HUES6 (cell line): Measurements from ENCODE around the gene GTF3C1.
"Not testable (repeated sequence)": the region's sequence is repeated elsewhere in the genome, so short reads cannot be mapped to it uniquely, and the experiment has no call there.

Source experiments
- H3K27ac ChIP-seq: 2 replicates; pipeline ENCODE4 v1.7.0; 2013; ENCODE audit warnings: low read depth, mild to moderate bottlenecking, low read length, inconsistent platforms
- H3K27me3 ChIP-seq: 2 replicates; pipeline ENCODE4 v1.6.1; 2013; ENCODE audit warnings: low read length; ENCODE audit not compliant: control insufficient read depth, insufficient read depth
- H3K36me3 ChIP-seq: 2 replicates; pipeline ENCODE4 v1.6.1; 2013; ENCODE audit warnings: low read length; ENCODE audit not compliant: control insufficient read depth, insufficient read depth
- H3K4me1 ChIP-seq: 2 replicates; pipeline ENCODE4 v1.6.1; 2013; ENCODE audit warnings: low read length; ENCODE audit not compliant: control insufficient read depth, insufficient read depth
- H3K4me3 ChIP-seq: 2 replicates; pipeline ENCODE4 v1.5.1; 2013; ENCODE audit warnings: low read depth, low read length
- H3K9ac ChIP-seq: one replicate; pipeline ENCODE4 v1.6.1; 2013; ENCODE audit warnings: mild to moderate bottlenecking, low read length
- H3K9me3 ChIP-seq: 2 replicates; pipeline ENCODE4 v1.6.1; 2013; ENCODE audit warnings: low read depth, low read length; ENCODE audit not compliant: control insufficient read depth, insufficient read depth

Gene GTF3C1

DNA sequence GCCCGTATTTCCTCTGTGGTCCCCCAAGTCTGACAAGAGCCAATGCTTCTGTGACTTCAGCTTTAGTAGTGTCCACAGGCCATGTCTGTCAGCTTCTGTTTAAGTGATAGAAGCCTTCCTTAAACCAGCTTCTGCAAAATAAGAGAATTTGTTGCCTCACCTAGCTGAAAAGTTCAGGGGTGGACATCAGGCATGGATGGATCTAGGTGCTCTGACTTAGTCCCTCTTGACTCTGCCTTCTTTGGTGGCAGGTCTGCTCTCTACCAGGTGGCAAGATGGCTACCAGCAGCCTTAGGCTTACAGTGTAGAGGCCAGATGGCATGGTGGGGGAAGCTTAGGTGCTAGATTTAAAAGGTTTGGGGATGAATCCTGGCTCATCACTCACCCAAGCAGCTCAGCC lies 33.9 kb upstream of the GTF3C1 start:
- Histone ChIP-seq H3K4me1 (peaks cover 12% of the 10 kb centered on the region; the same call in 1 of the 2 replicates), H3K9me3 (no peaks in the 10 kb centered on the region), H3K27ac (no peak overlapping the region), H3K36me3 (no peaks in the 10 kb centered on the region; the same call in 1 of the 2 replicates), H3K4me3 (no peak overlapping the region), H3K27me3 (no peaks in the 10 kb centered on the region), H3K9ac (no peak overlapping the region)

DNA sequence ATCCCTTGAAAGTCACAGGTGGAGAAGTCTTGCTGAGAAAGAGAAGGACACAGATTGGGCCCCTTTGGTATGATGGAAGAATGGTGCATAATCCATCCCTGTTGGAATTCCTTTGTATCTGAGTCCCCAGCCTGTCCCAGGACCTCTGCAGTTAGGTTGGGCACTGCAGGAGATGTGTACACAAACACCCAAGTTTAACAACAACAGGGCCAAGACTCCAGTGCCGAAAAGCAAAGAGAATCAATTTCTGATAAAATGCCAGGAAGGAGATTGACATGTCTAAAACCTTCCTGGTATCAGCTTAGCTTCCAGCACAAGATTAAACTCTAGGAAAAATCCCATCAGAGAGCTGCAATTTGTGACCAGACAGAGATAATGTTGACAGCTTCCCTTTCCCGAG lies 33.2 kb upstream of the GTF3C1 start:
- Histone ChIP-seq H3K4me3 (no peak overlapping the region), H3K27me3 (no peaks in the 10 kb centered on the region), H3K4me1 (peaks cover 15% of the 10 kb centered on the region; the same call in 1 of the 2 replicates), H3K36me3 (no peaks in the 10 kb centered on the region; the same call in 1 of the 2 replicates), H3K9me3 (no peaks in the 10 kb centered on the region), H3K27ac (no peak overlapping the region), H3K9ac (no peak overlapping the region)

DNA sequence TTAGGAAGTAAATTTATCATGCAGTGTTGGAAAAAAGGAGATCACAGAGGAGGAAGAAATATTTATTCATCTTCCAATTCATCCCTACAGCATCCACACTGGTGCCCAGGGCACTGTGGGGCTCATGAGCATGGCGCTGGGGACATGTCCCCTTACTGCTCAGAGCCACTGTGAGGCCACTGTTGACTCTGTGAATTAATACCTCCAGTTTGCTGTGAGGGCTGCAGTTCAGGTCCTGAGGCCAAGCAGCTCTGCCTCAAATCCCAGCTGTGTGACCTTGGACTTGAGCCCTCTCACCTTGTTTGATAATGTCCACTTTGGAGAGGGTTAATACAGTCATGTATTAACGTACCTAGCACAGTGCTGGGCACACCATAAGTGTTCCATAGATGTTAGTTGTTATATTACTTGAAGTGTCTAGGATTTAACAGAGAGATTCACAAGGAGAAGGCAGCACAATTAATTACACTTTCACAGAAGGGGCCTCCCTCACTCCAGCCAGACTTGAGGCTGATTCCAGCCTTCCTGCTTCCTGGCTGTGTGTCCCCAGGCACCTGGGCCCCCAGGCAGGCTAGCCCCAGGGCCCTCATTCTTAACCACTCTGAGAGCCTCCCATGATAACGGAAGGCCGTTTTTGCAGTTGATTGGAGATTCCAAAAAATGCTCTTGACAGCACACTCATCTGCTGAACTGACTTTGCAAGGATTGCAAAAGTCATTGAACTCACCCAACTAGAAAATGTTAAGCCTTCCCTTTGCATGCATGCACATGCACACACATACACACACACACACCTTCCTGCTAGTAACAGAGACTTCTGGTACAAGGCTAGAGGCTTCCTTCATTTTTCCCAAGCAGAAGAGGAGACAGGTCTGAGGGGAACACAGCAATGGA lies 29.6 kb upstream of the GTF3C1 start:
- peaks cover 15% of the 10 kb centered on the region; the same call in 1 of the 2 replicates for H3K4me1 ChIP-seq
- no peak overlapping the region for H3K4me3 ChIP-seq
- H3K36me3 ChIP-seq: no peaks in the 10 kb centered on the region
- no peaks in the 10 kb centered on the region for H3K27me3 ChIP-seq
- H3K9me3 ChIP-seq: no peaks in the 10 kb centered on the region
- H3K27ac ChIP-seq: peak overlapping the region; percentile 53; the same call in 1 of the 2 replicates
- peak overlapping the region; percentile 35 for H3K9ac ChIP-seq

DNA sequence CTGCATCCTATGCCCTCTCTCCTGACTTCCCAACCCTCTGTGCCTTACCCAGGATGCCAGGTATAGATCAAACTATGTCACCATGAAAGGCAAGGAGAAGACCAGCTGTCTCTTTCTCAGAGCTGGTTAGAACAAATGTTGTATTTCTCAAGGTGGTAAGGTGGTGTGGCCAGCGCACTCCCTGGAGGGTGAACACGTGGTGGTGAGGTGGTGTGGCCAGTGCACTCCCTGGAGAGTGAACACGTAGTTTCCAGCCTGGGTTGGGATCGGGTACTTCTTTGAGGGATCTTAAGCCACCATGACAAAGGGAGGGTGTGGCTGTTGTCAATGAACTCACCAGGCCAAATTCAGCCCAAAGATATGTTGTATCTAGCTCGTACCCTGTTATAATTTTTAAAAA lies 27.0 kb upstream of the GTF3C1 start:
- H3K27ac ChIP-seq: no peak overlapping the region
- H3K36me3 ChIP-seq: no peaks in the 10 kb centered on the region

DNA sequence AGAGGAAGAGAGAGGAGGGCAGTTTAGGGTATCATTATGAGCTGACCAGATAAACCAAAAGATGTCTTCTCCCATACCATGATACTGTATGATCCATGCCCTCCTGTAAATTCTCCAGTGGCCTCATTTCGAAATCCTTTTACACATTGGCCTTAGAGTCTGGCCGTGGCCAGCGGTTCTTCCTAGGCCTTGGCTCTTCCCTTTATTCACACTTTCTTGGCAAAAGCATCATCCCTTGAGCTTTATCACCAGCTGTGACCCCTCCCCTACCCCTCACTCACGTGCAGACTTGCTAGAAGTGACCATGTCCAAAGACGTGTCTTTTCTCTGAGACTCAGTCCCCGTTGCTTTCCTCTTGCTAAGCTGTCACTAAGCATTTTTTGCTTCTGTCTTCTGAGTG lies 23.0 kb upstream of the GTF3C1 start:
- Histone ChIP-seq H3K9me3 (no peaks in the 10 kb centered on the region), H3K36me3 (no peaks in the 10 kb centered on the region), H3K27me3 (no peaks in the 10 kb centered on the region), H3K27ac (no peak overlapping the region), H3K9ac (no peak overlapping the region), H3K4me3 (no peak overlapping the region), H3K4me1 (peaks cover 5% of the 10 kb centered on the region; the same call in 1 of the 2 replicates)

More for the DNA sequence above, 27.0 kb upstream of the GTF3C1 start:
- Histone ChIP-seq H3K9ac (peak overlapping the region; percentile 11), H3K27me3 (no peaks in the 10 kb centered on the region), H3K4me3 (no peak overlapping the region), H3K9me3 (no peaks in the 10 kb centered on the region), H3K4me1 (peaks cover 11% of the 10 kb centered on the region; the same call in 1 of the 2 replicates)

DNA sequence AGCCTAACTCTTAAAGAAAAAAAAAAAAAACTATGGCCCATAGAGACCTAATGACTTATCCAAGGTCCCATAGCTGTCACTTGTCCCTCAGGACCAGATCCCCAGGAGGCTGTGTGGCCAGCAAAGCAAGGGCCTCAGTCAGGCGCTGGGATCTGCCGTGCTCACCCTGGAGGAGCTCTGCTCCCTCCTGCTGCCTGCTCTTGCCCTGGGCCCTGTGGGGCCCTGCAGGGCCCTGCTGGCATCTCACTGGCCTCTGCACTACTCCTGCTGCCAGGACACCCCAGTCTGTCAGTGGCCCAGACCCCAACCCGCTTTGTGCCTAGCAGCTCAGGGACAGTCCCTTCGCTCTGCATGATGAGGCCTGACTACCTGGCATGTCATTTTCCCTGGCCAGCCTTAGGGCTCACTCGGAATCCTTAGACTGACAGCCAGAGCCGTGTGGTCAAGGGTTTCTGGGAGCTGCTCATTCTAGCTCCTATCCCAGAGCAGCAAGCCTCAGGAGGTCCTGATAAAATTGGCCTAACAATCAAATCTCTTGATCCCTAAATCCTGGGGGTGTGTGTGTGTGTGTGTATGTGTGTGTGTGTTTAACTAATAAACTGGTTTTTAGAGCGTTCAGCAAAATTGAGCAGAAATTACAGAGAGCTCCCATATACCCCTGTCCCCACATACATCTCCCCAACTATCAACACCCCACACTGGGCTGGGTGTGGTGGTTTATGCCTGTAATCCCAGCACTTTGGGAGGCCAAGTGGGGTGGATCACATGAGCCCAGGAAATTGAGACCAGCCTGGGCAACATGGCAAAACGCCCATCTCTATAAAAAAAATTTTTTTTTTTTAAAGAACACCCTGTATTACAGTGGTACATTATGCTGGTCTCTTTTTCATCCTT lies 22.0 kb upstream of the GTF3C1 start:
- no peak overlapping the region for H3K9ac ChIP-seq
- H3K4me3 ChIP-seq: no peak overlapping the region
- peaks cover 5% of the 10 kb centered on the region; the same call in 1 of the 2 replicates for H3K4me1 ChIP-seq
- H3K36me3 ChIP-seq: no peaks in the 10 kb centered on the region
- H3K27ac ChIP-seq: no peak overlapping the region
- no peaks in the 10 kb centered on the region for H3K9me3 ChIP-seq
- H3K27me3 ChIP-seq: no peaks in the 10 kb centered on the region

DNA sequence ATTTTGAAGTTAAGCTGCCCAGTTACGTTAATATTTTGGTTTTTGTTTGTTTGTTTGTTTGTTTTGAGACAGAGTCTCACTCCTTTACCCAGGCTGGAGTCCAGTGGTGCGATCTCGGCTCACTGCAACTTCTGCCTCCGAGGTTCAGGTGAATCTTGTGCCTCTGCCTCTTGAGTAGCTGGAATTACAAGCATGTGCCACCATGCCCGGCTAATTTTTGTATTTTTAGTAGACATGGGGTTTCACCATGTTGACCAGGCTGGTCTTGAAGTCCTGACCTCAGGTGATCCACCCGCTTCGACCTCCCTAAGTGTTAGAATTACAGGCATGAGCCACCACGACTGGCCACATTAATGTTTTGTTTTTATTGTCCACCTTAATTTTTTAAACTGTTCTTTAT lies 21.3 kb upstream of the GTF3C1 start:
- H3K27ac ChIP-seq, H3K4me1 ChIP-seq, H3K36me3 ChIP-seq, H3K4me3 ChIP-seq, H3K9me3 ChIP-seq, H3K9ac ChIP-seq, H3K27me3 ChIP-seq: not testable (repeated sequence)

DNA sequence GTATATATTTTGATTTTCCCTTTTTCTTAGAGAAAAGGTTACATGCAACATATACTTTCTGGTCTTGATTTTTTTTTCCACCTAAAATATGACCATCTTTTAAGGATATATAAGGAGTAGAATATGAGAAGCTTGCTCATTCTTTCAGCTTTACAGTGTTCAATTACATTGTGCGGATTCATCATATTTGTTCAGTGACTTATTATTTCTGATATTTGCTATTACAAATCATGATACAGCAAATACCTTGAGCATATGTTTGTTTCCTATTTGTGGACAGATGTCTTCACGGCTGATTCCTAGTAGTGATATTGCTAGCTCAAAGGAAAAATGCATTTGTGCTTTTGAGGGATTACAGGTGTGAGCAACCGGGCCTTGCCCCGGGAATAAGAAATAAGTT lies 18.4 kb upstream of the GTF3C1 start:
- Histone ChIP-seq H3K27me3 (no peaks in the 10 kb centered on the region), H3K9me3 (no peaks in the 10 kb centered on the region), H3K4me3 (no peak overlapping the region), H3K4me1 (peaks cover 5% of the 10 kb centered on the region; the same call in 1 of the 2 replicates), H3K36me3 (no peaks in the 10 kb centered on the region), H3K9ac (no peak overlapping the region), H3K27ac (no peak overlapping the region)

DNA sequence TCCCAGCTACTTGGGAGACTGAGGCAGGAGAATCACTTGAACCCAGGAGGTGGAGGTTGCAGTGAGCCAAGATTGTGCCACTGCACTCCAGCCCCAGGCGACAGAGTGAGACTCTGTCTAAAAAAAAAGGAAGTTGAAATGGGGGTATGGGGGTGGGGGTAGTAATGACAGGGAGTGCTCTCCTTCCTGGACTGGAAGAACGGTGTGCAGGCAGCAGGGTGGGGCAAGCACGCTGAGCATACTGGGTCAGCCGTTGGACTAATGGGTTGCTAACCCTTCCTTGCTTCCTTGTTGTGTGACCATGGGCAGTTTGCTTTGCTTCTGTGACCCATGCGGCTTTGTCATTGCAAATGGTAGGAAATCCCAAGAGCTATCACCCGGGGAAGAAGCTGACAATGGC lies 16.7 kb upstream of the GTF3C1 start:
- H3K36me3 ChIP-seq: no peaks in the 10 kb centered on the region
- peaks cover under 1% of the 10 kb centered on the region; the same call in 1 of the 2 replicates for H3K4me1 ChIP-seq
- no peak overlapping the region for H3K9ac ChIP-seq
- H3K4me3 ChIP-seq: no peak overlapping the region
- H3K9me3 ChIP-seq: no peaks in the 10 kb centered on the region
- no peaks in the 10 kb centered on the region for H3K27me3 ChIP-seq
- H3K27ac ChIP-seq: no peak overlapping the region

DNA sequence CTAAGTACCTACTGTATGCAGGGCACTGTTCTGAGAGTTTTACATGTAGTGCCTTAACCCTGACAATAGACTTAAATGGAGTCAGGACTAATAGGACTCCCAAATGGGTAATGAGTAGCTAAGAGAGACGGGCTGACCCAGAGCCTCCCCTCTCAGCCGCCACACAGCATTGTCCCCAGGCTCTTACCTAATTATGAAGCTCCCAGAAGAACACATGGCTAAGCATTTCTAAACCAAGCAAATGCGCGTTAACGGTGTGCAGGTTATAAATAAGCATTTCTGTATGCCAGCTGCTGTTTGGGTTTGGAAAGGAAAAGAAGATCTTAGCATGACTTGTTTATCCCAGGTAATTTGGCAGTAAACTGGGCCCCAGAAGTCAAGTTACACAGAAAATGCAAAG lies 14.5 kb upstream of the GTF3C1 start:
- H3K36me3 ChIP-seq: no peaks in the 10 kb centered on the region
- H3K27ac ChIP-seq: no peak overlapping the region

DNA sequence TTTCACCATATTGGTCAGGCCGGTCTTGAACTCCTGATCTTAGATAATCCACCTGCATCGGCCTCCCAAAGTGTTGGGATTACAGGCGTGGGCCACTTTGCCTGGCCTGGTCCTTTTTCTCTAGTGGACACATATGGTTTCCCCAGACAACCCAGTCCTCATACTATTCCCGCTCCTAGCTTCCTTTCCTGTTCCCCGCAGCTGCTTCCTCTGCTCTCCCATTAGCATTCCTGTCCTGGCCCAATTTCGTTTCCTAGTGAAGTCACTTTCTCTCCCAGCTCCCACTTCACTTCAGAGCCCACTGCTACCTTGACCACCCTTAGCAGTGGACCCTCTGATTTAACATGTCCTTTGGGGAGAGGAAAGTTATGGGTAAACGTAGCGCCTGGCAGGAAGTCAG lies 11.5 kb upstream of the GTF3C1 start:
- no peaks in the 10 kb centered on the region for H3K9me3 ChIP-seq

More for the DNA sequence above, 14.5 kb upstream of the GTF3C1 start:
- Histone ChIP-seq H3K4me3 (no peak overlapping the region), H3K4me1 (no peaks in the 10 kb centered on the region), H3K27me3 (no peaks in the 10 kb centered on the region), H3K9me3 (no peaks in the 10 kb centered on the region), H3K9ac (no peak overlapping the region)

More for the DNA sequence above, 11.5 kb upstream of the GTF3C1 start:
- Histone ChIP-seq H3K36me3 (no peaks in the 10 kb centered on the region), H3K4me3 (no peak overlapping the region), H3K9ac (no peak overlapping the region), H3K27me3 (no peaks in the 10 kb centered on the region), H3K27ac (no peak overlapping the region), H3K4me1 (no peaks in the 10 kb centered on the region)
